NCI-H2029 (cell line): ENCODE measurements around the gene WNK3.

ENCODE experiments used
- DNase-seq: peaks from one replicate; lab custom pipeline; 2025; lab: John Stamatoyannopoulos, UW

The WNK3 gene

DNA sequence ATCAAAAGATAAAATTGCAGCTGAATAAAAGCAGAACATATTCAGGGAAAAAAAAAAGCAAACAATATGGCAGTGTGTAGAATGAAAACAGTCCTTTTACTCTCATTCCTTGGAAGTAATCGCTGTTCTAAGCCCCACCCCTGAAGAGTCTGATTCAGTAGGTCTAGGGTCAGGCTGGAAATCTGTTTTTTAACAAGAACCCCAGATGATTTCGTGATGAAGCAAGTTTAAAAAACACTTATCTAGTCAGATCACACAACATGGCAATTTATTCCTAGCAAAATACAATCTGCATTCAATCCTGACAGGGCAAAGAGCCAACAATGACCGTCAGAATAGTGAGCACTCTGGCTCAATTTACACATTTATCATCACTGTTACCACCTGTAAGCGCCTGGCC is 190.9 kb downstream of the WNK3 start:
- DNase-seq = no peak

DNA sequence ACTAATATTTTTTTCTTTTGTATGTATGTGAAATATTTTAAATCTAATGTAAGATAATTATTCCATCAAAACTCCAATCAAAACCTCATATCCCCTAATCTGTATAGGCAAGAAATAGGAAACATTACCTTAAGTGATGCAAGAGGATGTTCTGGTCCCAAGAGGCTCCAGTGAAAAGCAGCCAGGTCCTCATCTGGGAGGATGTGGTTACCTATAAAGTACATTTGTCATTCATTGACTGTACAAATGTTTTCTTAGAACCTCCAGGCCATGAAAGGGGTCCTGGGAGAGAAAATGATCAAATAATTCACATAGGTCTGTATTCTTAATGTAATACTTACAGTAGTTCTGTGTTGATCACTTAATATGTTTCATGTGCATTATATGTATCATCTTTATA is 200.3 kb downstream of the WNK3 start:
- no peak for DNase-seq
